GM12801 (cell line): ENCODE data around the gene PXMP4.

Experiments
- TF ChIP-seq, protein P1 (sequence below): IDR thresholded peaks from one replicate; pipeline ENCODE4 v1.5.1; 2011; ENCODE audit warnings: control low read depth; ENCODE audit not compliant: insufficient read length; ENCODE audit errors: extremely low read depth

PXMP4 gene

GRCh38 chr20:33721391-33722140, 1.5 kb upstream of the PXMP4 start:
- TF ChIP-seq, protein P1, sequence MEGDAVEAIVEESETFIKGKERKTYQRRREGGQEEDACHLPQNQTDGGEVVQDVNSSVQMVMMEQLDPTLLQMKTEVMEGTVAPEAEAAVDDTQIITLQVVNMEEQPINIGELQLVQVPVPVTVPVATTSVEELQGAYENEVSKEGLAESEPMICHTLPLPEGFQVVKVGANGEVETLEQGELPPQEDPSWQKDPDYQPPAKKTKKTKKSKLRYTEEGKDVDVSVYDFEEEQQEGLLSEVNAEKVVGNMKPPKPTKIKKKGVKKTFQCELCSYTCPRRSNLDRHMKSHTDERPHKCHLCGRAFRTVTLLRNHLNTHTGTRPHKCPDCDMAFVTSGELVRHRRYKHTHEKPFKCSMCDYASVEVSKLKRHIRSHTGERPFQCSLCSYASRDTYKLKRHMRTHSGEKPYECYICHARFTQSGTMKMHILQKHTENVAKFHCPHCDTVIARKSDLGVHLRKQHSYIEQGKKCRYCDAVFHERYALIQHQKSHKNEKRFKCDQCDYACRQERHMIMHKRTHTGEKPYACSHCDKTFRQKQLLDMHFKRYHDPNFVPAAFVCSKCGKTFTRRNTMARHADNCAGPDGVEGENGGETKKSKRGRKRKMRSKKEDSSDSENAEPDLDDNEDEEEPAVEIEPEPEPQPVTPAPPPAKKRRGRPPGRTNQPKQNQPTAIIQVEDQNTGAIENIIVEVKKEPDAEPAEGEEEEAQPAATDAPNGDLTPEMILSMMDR: no peak

DNA sequence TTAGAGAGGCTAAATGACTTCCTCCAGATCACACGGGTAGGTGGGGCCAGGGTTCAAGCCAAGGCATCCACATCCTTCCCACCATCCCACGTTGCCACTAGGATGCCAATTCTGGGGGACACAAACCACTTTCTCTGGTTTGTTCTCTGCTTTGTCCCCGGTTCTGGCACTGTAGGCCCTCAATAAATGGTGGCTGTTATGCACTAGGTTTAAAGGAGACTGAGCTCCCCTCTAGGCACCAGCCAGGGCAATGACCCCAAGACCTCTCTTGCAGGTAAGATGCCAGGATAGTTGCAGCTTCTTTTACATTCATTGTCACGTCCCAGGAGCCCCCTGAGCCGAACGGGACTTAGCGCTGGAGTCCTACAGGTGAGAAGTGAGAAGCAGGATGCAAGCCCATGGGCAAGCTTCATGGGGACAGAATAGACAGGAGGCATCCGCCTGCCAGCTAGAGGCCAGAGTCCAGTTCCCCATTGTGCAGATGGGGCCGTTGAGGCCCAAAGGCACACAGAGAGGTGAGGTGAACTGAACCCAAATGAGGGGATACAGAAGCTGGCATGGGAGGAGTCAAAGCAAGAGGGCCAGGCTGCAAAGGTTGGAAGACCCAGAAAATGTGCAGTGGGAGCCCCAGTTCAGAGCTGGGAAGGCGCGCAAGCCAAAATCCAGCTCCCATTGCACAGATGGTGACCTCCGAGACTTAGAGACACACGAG, 677 bp downstream of the PXMP4 start:
- TF ChIP-seq, protein P1: no peak

DNA sequence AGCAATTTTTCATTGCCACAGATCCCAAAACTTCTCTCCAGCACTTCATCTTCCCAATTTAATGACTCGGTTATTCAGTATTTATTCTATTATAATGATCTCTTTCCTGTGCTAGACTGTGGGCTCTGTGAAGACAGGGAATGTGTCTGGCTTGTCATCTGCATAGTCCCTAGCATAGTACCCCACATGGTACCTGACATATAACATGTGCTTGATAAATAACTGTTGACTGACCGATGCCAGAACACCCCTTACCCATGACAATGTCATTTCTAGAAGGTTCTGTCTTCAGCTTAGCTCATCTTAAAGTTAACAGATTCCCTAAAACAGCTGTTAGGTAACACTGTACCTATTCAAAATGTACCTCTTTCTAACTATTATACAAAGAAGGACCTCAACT, 3.6 kb downstream of the PXMP4 start:
- TF ChIP-seq, protein P1: no peak

GRCh38 chr20:33713865-33714367, 6.2 kb downstream of the PXMP4 start:
- TF ChIP-seq, protein P1: no peak

DNA sequence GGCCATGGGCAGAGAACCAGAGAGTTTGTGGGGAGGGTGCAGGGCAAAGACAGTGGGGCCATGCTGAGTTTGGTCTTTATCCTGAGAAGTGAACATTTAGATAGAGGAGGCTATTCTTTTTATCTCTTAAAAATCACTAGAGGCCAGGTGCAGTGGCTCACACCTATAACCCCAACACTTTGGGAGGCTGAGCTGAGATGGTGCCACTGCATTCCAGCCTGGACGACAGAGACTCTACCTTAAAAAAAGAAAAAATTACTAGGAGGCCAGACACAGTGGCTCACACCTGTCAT, 8.7 kb downstream of the PXMP4 start:
- TF ChIP-seq, protein P1: no peak

- TF ChIP-seq, protein P1: no peak
These were observed 9.2 kb downstream of the PXMP4 start for GRCh38 chr20:33710681-33711445.

- TF ChIP-seq, protein P1: no peak
These were observed 10.1 kb downstream of the PXMP4 start for GRCh38 chr20:33709905-33710541.
